Fibroblast of upper back skin (primary cell): Measurements from ENCODE around the gene AWAT1.
"Not testable (repeated sequence)": the region's sequence is repeated elsewhere in the genome, so short reads cannot be mapped to it uniquely, and the experiment has no call there.

Source experiments
- DNase-seq: peaks from one replicate; pipeline ENCODE4 v3.0.0-alpha.2; 2013

The AWAT1 gene

DNA sequence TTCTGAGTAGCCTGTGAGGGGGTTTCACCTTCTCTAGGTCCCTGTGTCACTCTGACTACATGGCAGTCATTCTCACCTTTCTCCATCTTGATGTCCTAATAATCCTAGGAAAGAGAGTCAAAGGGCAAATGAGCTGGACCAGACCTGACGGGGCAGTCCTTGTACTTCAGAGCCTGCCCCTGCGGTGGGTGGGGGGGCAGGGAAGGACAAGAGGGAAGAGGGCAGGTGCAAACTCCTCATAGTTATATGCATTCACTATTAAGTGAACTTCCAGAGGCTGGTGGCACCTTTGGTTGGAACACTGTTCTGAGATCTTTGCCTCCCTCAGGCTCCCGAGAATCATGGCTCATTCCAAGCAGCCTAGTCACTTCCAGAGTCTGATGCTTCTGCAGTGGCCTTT, at the start of gene AWAT1:
AWAT1 (plus strand) TSS at position 301 of the 400 bp plus-strand sequence; CDS start at position 342, 41 bp downstream.
- DNase-seq: no peak

DNA sequence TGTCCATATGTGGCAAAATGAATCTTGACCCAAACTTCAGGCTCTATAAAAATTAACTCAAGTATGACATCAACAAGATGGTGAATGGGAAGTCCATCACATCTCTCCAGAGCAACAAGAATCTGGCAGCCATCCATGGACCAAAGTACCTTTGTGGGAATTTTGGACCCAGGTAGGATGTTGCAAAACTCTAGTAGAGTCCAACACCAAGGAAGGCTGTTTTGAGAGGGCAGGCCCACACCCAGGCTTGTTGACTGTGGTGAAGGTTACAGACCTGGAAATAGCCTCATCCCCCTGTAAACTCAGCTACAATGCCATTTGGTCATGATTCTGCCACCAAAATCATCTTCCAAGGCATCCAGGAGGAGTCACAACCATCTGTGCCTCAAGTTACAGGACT, 44.2 kb upstream of the AWAT1 start:
- no peak for DNase-seq

DNA sequence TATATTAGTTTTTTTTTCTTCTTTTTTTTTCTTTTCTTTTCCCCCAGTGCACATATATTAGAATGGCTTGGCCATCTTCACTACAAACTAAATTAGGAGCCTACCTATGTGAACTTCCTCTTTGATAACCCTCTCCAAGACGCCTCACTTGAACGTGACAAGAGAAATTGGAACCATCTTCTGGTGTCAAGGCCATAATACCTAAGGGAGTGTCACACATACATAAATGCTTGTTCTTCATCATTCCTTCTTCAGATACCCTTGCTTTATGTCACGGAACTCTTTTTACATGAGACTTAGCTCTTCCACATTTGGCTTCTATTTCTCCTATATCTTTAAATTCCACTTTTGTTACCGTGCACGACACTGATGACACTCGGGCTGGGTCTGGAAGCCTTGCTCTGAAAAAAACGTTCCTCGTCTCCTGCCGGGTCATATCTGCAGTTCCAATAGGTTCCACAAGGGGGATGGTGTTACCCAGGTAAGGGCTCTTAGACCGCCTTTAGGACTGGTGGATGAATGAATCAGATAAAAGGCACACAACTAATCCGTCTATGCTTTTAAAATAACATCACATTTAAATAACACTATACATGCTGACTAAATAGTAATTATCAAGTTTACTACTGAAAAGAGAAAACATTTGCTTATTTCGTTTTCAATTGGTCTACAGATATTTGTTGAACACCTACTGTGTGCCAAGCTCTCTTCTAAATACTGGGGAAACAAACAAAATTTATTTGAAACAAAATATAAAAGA, 37.3 kb upstream of the AWAT1 start:
- DNase-seq: peak; percentile 45

DNA sequence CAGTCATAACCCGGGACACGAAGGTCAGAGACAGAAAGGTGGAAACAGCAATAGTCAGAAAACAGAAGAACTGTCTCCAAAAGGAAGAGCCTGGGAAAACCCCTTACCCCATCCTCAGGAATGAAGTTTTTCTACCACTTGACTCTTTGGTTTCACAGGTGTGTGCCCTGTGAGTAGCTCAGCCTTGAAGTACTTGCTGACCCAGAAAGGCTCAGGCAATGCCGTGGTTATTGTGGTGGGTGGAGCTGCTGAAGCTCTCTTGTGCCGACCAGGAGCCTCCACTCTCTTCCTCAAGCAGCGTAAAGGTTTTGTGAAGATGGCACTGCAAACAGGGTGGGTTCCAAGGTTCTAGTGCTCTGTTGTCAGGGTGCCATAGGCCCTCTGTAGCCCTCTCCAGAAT, 32.7 kb upstream of the AWAT1 start:
- no peak for DNase-seq

DNA sequence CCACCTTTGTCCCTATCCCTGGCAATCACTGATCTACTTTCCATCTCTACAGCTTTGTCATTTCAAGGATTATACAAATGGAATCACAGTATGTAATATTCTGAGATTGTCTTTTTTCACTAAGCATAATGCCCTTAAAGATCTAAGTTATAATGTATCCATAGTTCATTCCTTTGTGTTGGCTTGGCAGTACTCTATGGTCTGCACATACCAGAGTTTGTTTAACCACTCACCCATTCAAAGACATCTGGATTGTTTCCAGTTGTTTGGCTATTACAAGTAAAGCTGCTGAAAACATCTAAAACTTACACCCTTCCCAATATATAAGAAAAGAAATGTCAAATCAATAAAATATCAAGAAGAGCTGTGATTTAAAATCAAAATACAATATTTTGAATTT, 26.0 kb upstream of the AWAT1 start:
- DNase-seq: peak; percentile 4

DNA sequence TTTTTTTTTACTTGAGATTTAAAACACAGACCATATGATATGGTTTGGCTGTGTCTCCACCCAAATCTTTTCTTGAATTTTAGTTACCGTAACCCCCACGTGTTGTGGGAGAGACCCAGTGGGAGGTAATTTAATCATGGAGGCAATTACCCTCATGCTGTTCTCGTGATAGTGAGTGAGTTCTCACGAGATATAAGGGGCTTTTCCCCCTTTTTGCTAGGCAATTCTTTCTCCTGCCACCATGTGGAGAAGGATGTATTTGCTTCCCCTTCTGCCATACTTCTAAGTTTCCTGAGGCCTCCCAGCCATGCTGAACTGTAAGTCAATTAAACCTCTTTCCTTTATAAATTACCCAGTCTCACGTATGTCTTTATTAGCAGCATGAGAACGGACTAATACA, 24.9 kb upstream of the AWAT1 start:
- not testable (repeated sequence) for DNase-seq

DNA sequence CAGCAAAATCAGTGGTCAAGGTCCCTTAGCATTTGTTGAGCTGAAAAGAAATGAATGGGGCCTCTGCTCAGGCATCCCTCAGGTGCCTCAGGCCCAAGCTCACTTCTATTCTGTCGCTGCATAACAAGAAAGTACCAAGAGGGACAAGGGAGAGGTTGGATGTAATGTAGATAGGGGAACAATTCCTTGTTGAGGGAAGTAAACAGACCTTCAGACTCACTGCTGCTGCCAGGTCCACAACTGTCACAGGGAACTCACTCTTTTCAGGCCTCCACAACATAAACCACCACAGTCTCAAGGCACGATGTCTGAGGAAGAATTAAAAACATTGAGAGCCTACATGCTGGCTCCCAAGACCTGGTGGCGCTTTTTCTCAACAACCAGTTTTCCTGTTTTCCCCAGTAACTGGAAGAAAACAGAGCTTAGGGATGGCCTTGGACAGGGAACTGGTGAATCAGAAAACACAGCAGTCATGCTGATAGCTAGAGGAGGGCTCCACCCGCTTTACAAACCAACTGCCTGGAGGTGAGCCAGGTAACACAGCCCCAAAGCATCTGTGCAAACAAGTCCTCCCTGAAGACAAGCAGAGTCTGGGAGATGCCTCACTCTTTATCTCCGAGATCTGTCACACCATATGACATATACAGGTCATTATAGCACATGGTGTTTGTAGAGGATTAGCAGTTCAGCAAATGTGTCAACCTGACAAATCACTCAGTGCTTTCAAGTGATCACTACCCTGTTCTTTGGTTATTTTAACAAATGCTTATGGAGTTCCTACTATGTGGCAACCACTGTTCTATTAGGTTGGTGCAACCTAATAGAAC, 14.3 kb upstream of the AWAT1 start:
- DNase-seq: no peak

DNA sequence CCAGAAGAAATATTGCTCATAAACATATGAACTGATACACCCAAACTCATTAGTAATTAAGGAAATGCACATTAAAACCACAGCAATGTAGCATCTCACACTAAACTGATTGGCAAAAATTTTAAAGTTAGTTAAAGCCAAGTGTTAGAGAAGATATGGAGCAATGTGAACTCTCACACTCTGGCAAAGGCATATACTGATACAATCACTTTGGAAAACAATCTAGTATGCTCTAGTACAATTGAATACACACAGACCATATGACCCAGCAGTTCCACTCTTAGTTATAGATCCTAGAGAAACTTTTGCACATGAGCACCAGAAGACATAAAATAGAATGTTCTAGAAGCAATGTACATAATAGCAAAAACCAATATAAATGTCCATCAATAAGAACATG, 8.4 kb upstream of the AWAT1 start:
- DNase-seq: no peak

DNA sequence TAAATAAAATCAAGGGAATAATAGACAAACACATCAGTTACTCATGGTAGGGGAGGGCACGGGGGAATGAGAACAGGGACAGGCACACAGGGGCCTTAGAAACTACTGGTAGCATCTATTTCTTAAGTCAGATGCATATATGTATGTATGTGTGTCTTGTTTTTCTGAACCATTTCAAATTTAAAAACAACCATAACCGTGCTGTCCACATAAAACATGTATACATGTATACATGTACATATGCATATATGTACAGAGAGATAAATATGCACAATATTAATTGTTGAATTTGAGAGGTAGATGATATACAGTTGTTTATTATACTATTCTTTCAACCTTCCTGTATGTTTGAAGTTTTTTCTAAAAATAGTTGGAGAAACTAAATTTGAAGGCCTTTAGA, 7.8 kb upstream of the AWAT1 start:
- DNase-seq: no peak

DNA sequence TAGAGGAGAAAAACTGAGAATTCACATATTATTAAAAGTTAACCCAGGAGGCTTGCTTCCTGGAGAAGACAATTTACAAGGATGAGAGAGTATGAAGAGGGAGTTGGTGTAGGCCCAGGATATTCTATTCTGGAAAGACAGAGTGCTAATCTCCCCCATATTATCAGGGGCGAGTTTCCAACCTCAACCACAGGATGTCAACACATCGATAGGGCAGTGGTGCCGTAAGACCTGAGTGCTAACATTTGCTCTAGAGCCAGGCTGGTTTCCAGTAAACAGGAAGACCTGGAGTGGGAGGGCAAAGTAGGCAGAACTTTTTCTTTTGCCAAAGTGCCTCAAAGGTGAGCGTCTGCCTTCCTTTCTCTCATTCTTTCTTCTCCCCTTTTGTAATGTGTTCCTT, 2.8 kb upstream of the AWAT1 start:
- no peak for DNase-seq

DNA sequence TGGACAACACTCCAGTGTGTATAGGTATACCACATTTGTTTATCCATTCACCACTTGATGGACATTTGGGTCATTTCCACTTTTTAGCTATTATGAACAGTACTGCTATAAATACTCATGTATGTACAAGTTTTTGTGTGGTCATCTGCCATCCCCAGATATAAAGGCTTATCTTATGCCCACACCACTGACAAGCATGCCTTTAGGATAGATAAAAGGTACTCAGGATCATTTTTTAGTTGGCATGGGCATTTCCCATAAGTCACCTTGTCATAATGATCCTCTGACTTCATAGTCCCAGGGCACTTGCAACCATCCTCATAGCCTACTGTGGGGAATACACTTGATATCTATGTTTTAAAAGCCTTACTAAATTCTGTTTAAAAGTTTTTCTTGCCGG, 6.3 kb downstream of the AWAT1 start:
- no peak for DNase-seq

DNA sequence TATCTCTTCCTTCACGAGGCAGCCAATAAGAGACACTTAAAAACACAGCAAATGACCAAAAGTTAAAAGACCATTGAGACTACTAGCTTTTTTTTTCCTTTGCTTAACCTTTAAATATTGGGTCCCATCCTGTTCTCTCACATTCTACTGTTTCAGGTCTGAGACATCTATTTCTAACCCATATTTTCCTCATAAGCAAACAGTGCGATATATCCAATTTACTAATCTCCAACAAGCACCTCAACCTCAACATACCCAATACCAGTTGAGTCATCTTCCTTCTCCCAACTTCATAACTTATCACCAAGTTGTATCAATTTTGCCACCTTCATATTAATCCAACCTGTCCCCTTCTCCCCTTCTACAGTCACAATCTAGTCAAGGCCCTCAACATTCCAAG, 7.0 kb downstream of the AWAT1 start:
- DNase-seq: no peak

DNA sequence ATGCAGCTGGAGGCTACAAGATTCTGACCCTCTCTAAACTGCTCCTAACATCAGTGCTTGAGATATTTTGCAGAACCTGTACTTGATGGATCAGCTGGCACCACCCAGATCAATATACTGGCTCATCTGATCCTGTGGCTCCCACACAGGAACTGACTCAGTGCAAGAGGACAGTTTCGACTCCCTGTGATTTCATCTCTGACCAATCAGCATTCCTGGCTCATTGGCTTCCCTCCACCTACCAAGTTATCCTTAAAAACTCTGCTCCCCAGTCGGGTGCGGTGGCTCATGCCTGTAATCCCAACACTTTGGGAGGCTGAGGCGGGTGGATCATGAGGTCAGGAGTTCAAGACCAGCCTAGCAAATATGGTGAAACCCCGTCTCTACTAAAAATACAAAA, 9.1 kb downstream of the AWAT1 start:
- not testable (repeated sequence) for DNase-seq

DNA sequence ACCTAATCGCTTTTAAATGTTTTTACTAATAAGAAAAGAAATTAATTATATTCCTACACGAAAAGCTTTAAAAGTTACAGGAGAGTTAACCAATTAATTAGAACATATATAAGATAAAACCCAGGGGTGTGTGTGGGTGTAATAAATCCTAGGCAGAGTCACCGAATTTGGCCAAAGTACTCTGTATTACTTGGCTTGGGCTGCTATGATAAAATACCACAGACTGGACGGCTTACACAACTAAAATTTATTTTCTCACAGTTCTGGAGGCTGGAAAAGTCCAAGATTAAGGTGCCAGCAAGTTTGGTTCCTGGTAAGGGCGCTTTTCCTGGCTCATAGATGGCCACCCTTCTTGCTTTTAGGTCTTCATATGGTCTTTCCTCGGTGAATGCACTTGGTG, 10.4 kb downstream of the AWAT1 start:
- no peak for DNase-seq

DNA sequence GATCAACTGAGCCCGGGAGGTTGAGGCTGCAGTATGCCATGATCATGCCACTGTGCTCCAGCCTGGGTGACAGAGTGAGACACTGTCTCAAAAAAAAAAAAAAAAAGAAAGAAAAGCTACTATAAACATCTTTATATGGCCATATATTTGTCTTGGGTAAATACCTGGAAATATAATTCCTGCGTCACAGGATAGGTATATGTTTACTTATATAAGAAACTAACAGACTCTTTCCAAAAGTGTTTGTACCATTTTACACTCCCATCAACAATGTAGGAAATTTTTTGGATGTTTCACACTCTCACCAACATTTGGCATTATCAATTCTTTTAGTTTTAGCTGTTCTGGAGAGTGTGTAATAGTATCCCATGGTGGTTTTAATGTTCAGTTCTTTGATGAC, 12.8 kb downstream of the AWAT1 start:
- DNase-seq: no peak

DNA sequence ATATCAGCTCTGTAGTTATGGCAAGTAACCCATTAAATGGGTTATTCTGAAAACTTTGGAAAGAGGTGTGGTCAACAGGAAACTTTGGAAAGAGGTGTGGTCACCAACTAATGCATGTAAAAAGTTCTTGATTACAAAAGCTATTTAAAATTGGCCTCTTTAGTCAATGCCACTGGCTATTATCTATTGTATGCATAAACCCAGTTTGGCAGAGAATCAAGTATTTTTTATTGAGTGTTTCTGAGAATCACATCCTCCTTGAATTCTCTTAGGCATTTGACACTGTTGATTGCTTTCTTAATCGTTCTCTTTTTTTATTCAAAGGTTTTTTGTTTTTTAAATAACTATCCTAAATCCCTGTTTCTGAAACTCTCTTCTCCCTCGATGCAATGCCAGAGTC, 18.0 kb downstream of the AWAT1 start:
- DNase-seq: no peak

DNA sequence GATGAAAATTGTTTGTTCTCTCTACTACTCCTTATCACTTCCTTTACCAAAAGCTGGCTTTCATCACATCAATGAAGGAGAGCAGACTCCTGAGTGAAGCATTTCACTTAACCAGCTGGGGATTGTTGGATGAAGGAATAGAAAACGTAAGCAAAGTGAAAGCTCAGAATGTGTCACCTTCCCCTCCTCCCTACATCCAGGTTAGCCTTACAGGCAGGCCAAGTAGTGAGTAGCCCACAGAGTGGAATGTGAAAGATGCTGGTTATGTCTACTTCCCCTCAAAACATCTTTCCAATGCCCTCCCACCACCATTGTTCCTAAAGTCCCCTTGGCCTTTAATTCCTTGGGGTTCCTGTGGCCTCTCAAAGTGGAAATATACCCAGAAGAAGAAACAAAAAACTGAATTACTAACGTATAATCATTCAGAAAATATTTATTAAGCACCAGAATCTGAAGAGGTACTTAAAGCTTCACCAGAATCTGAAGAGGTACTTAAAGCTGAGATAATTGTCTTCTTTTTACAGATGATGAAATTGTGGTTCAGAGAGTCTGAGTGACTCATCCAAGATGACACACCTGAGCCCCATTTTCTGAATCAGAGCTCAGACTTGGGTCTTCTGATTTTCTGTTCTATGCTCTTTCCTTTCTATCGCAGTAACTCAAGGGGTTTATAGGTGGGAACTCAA, 19.1 kb downstream of the AWAT1 start:
- DNase-seq: no peak

DNA sequence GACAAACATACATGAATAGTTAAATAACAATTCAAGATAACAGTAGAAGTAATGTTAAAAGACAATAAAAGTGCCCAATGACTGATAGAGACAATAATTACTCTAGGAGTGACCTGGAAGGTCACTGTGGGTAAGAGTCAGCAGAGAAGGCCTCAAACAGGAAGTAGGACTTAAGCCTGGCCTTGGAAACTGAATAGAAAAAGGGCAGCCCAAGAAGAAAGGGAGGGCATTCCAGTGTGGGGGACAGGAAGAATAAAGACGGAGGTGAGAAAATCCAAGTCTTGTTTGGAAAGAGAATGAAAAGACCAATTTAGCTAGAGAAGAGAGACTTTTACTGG, 19.6 kb downstream of the AWAT1 start:
- no peak for DNase-seq

DNA sequence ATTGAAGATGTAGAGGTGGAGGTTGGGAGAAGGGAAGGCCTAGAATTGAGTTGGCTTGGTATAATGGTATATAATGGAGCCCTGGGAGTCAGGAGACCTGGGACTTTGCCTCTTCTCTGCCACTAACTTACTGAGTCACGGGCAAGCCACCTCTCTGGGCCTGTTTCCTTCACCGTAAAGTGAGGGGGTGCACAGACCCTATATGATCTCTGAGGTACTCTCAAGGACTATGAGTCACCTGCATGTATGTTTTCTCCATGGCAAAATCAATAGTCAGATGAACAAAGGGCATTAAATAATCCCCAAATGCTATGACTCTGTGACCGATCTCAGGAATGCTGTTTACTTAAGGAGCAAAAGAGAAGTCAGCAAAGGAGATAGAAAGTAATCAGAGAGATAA, 20.5 kb downstream of the AWAT1 start:
- DNase-seq: no peak

DNA sequence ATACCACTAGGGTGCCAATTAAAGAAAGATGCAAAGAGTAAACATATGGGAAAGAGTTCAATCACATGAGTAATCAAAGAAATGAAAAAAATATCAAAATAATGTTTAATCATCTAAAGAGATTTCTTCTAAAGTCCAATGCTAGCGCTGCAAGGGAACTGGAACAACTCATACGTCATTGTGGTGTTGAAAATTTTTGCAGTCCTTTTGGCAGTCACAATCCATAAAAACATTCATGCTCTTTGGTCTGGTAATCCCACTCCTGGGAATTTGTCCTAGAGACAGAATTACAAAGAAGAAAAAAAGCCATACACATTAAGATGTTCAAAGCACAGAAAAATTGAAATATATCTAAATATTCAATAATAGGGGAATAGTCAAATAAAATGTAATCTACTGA, 21.0 kb downstream of the AWAT1 start:
- DNase-seq: peak; percentile 30

DNA sequence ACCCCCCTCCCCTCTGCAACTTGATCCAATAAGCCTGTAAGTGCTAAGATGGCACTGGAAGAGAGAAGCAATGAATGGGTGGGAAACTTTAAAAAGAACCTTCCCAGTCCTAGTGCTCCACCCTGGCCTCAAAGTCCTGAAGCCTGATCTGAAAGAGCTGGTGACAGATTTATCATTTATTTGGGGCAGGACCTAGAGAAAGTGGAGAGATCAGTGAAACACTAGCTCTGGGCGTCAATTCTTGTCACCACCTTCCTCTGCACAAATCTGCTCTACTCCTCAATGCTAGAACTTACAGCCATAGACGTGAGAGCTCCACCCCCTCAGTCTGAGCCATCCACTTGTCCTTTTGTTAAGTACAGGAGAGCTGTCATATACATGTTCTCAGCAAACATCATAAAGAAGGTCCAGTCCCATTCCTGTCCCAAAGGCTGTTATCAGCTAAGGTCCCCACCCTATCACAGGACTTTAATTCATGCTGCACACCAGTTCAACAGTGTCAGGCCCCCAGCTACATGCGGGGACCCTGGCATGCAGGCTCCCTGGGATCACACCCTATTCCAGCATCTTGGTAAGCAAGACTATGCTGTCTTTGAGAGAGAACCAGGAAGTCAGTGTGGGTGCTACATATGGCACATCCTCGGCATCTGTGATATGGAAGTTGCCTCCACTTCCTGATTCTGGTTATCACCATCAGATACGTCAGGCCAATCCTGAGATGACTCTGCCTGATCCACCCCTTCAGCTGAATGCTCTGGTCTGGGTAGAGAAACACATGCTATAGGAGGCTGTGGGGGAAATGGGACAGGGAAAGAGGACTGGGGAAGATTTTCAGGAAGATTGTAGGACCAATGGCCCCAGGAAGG, 23.2 kb downstream of the AWAT1 start:
- DNase-seq: no peak

DNA sequence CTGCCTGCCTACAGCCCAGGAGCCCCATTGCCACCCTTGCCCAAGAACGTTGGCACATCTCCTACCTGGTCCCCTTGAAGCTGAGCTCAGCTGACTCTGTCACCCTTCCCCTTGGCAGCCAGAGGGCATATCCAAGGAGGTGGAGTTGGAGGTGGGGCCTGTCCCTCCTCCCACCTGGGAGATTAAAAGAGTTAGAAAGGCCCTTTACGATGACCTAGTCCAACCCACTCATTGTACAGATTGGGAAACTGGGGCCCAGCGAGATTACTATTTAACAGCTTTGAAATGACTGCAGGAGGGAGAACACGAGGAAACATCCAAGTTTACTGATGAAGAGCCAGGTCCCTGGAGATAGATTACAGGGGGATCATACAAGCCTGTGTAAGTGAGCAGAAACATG, 25.6 kb downstream of the AWAT1 start, which contains the start of gene P2RY4:
P2RY4 (minus strand) TSS at position 101 of the 400 bp plus-strand sequence. CDS start 580 bp downstream, outside the sequence.
- DNase-seq: no peak
